WTC11 (cell line): ENCODE results near the gene KCNH6. TPM values are rescaled to one million over a fixed set of nuclear protein-coding genes. Genes with fewer than 3 reads are reported as not detected.
A peak's percentile ranks its signal among the peaks of the same experiment; 100 is the strongest.

ENCODE experiments used
- ATAC-seq: fragments of 200-7000 bp; cut with Tn5 transposase; 2 replicates; pipeline ENCODE4 v1.10.0; 2021; ENCODE audit warnings: mild to moderate bottlenecking, moderate library complexity
- CTCF ChIA-PET: fragments of 300-600 bp; sonication (Branson Sonifier 250); formaldehyde crosslinking; loops from one replicate; lab custom pipeline; 2021; ENCODE audit warnings: antibody characterized with exemption; lab: Charles Lee
- POLR2A ChIA-PET: fragments of 350-600 bp; sonication (Branson Sonifier 250); formaldehyde crosslinking; loops from one replicate; lab custom pipeline; 2021; ENCODE audit warnings: antibody characterized with exemption; lab: Charles Lee
- DNase-seq: peaks from one replicate; pipeline ENCODE4 v3.0.0; 2021; ENCODE audit warnings: low spot score
- H3K27ac Mint-ChIP-seq: 2 replicates; pipeline ENCODE4 v1.8.0; 2021; ENCODE audit warnings: mixed read lengths
- H3K27me3 Mint-ChIP-seq: 2 replicates; pipeline ENCODE4 v1.8.0; 2021; ENCODE audit warnings: low read depth, mild to moderate bottlenecking, moderate library complexity, mixed read lengths
- H3K36me3 Mint-ChIP-seq: 2 replicates; pipeline ENCODE4 v1.8.0; 2021; ENCODE audit warnings: mixed read lengths
- H3K4me1 Mint-ChIP-seq: 2 replicates; pipeline ENCODE4 v1.8.0; 2022; ENCODE audit warnings: mixed read lengths
- H3K4me3 Mint-ChIP-seq: 2 replicates; pipeline ENCODE4 v1.8.0; 2021; ENCODE audit warnings: mild to moderate bottlenecking, moderate library complexity, mixed read lengths
- H3K9me3 Mint-ChIP-seq: 2 replicates; pipeline ENCODE4 v1.8.0; 2021; ENCODE audit warnings: mixed read lengths
- ATF3 ChIP-seq: sonication (generic); formaldehyde crosslinking; conservative IDR thresholded peaks from 2 replicates; pipeline ENCODE4 v1.8.1; 2022; ENCODE audit warnings: mild to moderate bottlenecking, missing genetic modification reagents
- CBFB ChIP-seq: sonication (generic); formaldehyde crosslinking; IDR thresholded peaks from 2 replicates; pipeline ENCODE4 v1.8.1; 2022; ENCODE audit warnings: mild to moderate bottlenecking, low read depth, missing genetic modification reagents
- CDX4 ChIP-seq: fragments of 250-450 bp; sonication (Bioruptor Pico); IDR thresholded peaks from 2 replicates; pipeline ENCODE4 v1.9.0; 2021; ENCODE audit warnings: moderate library complexity, mild to moderate bottlenecking, inconsistent platforms, borderline replicate concordance
- ERG ChIP-seq: fragments of 250-450 bp; sonication (Bioruptor Pico); IDR thresholded peaks from 2 replicates; pipeline ENCODE4 v1.8.0; 2021; ENCODE audit warnings: mild to moderate bottlenecking
- ESRRA ChIP-seq: sonication (generic); formaldehyde crosslinking; IDR thresholded peaks from 2 replicates; pipeline ENCODE4 v1.8.1; 2022; ENCODE audit warnings: mild to moderate bottlenecking, missing genetic modification reagents, borderline replicate concordance
- IRF1 ChIP-seq: sonication (generic); formaldehyde crosslinking; IDR thresholded peaks from 2 replicates; pipeline ENCODE4 v1.8.0; 2023; ENCODE audit warnings: missing genetic modification reagents
- JAZF1 ChIP-seq: fragments of 250-450 bp; sonication (Bioruptor Pico); IDR thresholded peaks from 2 replicates; pipeline ENCODE4 v1.9.0; 2021; ENCODE audit warnings: moderate library complexity, mild to moderate bottlenecking, inconsistent platforms
- NFE2L1 ChIP-seq: sonication (generic); formaldehyde crosslinking; IDR thresholded peaks from 2 replicates; pipeline ENCODE4 v1.8.1; 2023; ENCODE audit warnings: missing genetic modification reagents
- NR2C2 ChIP-seq: sonication (generic); formaldehyde crosslinking; IDR thresholded peaks from 2 replicates; pipeline ENCODE4 v1.8.0; 2022; ENCODE audit warnings: mild to moderate bottlenecking, missing genetic modification reagents
- NR3C1 ChIP-seq: sonication (generic); formaldehyde crosslinking; conservative IDR thresholded peaks from 2 replicates; pipeline ENCODE4 v1.8.1; 2023; ENCODE audit warnings: low read depth, mild to moderate bottlenecking, missing genetic modification reagents
- PREB ChIP-seq: sonication (generic); formaldehyde crosslinking; IDR thresholded peaks from 2 replicates; pipeline ENCODE4 v1.8.1; 2022; ENCODE audit warnings: mild to moderate bottlenecking, missing genetic modification reagents, moderate library complexity, borderline replicate concordance
- PRRX2 ChIP-seq: fragments of 250-450 bp; sonication (Bioruptor Pico); IDR thresholded peaks from 2 replicates; pipeline ENCODE4 v1.8.0; 2021; ENCODE audit warnings: mild to moderate bottlenecking
- RORB ChIP-seq: fragments of 250-450 bp; sonication (Bioruptor Pico); IDR thresholded peaks from 2 replicates; pipeline ENCODE4 v1.9.0; 2021; ENCODE audit warnings: mild to moderate bottlenecking
- ZNF532 ChIP-seq: fragments of 250-450 bp; sonication (Bioruptor Pico); IDR thresholded peaks from 2 replicates; pipeline ENCODE4 v1.9.0; 2021; ENCODE audit warnings: mild to moderate bottlenecking, borderline replicate concordance
- total RNA-seq: library from RNA; stranded (reverse); gene quantifications from 3 replicates; pipeline ENCODE4 v1.2.3, GENCODE V29; 2021

The KCNH6 gene
- total RNA-seq, 1 experiment from 2014 or later, result 2.1 TPM

- Mint-ChIP-seq H3K36me3 (no peaks in the 10 kb centered on the region), H3K4me3 (no peak overlapping the region), H3K27ac (no peak overlapping the region; the same call in 1 of the 2 replicates), H3K27me3 (no peaks in the 10 kb centered on the region), H3K4me1 (no peaks in the 10 kb centered on the region), H3K9me3 (no peaks in the 10 kb centered on the region)
- TF ChIP-seq PREB, result no peak
- ChIA-PET POLR2A (no interaction called here), CTCF (interaction anchor here (1.4 to 1.9 kb wide), 4 partner anchors 11 to 64 kb away, joined by 4 to 16 read pairs (median 5); no protein-coding TSS in a partner anchor)
- ATAC-seq (no peak), DNase-seq (no peak)
These were observed 33.9 kb upstream of the KCNH6 start for GRCh38 chr17:63489291-63489690.

- TF ChIP-seq NR3C1, result no peak
- no peak for TF ChIP-seq ATF3 (CRISPR knock-in tag)
- no peak for TF ChIP-seq ERG (CRISPR knock-in tag)
- no peak for TF ChIP-seq RORB (CRISPR knock-in tag)
- TF ChIP-seq CBFB (CRISPR knock-in tag), result no peak
- ChIA-PET CTCF (interaction anchor here (0.7 to 1.9 kb wide), 6 partner anchors 12 to 65 kb away, joined by 3 to 16 read pairs (median 4); no protein-coding TSS in a partner anchor), POLR2A (no interaction called here)
- ATAC-seq (peak; percentile 72), DNase-seq (no peak)
- Mint-ChIP-seq H3K9me3 (no peaks in the 10 kb centered on the region), H3K27ac (no peak overlapping the region; the same call in 1 of the 2 replicates), H3K27me3 (no peaks in the 10 kb centered on the region), H3K36me3 (no peaks in the 10 kb centered on the region), H3K4me1 (no peaks in the 10 kb centered on the region), H3K4me3 (no peak overlapping the region)
These were observed 32.8 kb upstream of the KCNH6 start for GRCh38 chr17:63490329-63490728.

GRCh38 chr17:63490858-63491400 lies 32.2 kb upstream of the KCNH6 start:
- Mint-ChIP-seq H3K27me3 (no peaks in the 10 kb centered on the region), H3K27ac (no peak overlapping the region), H3K9me3 (no peaks in the 10 kb centered on the region), H3K4me1 (no peaks in the 10 kb centered on the region), H3K4me3 (no peak overlapping the region), H3K36me3 (no peaks in the 10 kb centered on the region)
- ATAC-seq, result no peak
- TF ChIP-seq NFE2L1 (no peak), RORB (CRISPR knock-in tag) (no peak), ZNF532 (no peak), IRF1 (CRISPR knock-in tag) (no peak), JAZF1 (no peak), PRRX2 (CRISPR knock-in tag) (no peak), ERG (CRISPR knock-in tag) (no peak), CDX4 (CRISPR knock-in tag) (no peak), ESRRA (CRISPR knock-in tag) (no peak), NR2C2 (CRISPR knock-in tag) (no peak)
- DNase-seq, result no peak
- ChIA-PET POLR2A (no interaction called here), CTCF (interaction anchor here (0.7 to 1.9 kb wide), 8 partner anchors 12 to 84 kb away, joined by 3 to 16 read pairs (median 4); no protein-coding TSS in a partner anchor)
